CD14-positive monocyte (primary cell): Measurements from ENCODE around the gene TOB1. TPM values are rescaled to one million over a fixed set of nuclear protein-coding genes. Genes with fewer than 3 reads are reported as not detected.

Source experiments
- DNase-seq, 3 donors: peaks; one replicate each; pipeline ENCODE4 v3.0.0-alpha.2; 2011 to 2022
- H2AFZ ChIP-seq: 2 replicates; pipeline ENCODE4 v1.6.0; 2012; ENCODE audit warnings: mild to moderate bottlenecking, low read depth, low read length, inconsistent platforms; ENCODE audit not compliant: insufficient read depth, poor library complexity, severe bottlenecking
- H3K27ac ChIP-seq, 2 donors: 1 replicate in 1 of 2; 2 replicates in 1 of 2; pipeline ENCODE4 v1.5.1; 2012 to 2013; ENCODE audit warnings: low read length in 2 of 2, control low read depth in 1 of 2, inconsistent platforms in 1 of 2, low read depth in 1 of 2, mild to moderate bottlenecking in 1 of 2
- H3K27me3 ChIP-seq, 2 donors: one replicate each; pipeline versions ENCODE4 v1.6.0 to v1.6.1; 2011 to 2013; ENCODE audit warnings: low read length in 2 of 2; ENCODE audit not compliant: control insufficient read depth in 2 of 2, insufficient read depth in 2 of 2
- H3K36me3 ChIP-seq, 2 donors: replicated peaks in 1 of 2; 1 replicate in 1 of 2; 2 replicates in 1 of 2; pipeline versions ENCODE4 v1.5.1 to v1.6.1; 2012 to 2013; ENCODE audit warnings: low read length in 2 of 2, control low read depth in 1 of 2, inconsistent platforms in 1 of 2, mild to moderate bottlenecking in 1 of 2; ENCODE audit not compliant: insufficient read depth in 2 of 2, control insufficient read depth in 1 of 2
- H3K4me1 ChIP-seq, 2 donors: 1 replicate in 1 of 2; 2 replicates in 1 of 2; pipeline versions ENCODE4 v1.5.1 to v1.6.1; 2012 to 2013; ENCODE audit warnings: low read length in 2 of 2, control low read depth in 1 of 2, inconsistent platforms in 1 of 2, mild to moderate bottlenecking in 1 of 2, moderate library complexity in 1 of 2; ENCODE audit not compliant: insufficient read depth in 2 of 2, control insufficient read depth in 1 of 2
- H3K4me2 ChIP-seq: replicated peaks from 2 replicates; pipeline ENCODE3; 2012; ENCODE audit warnings: low read length, moderate library complexity, mild to moderate bottlenecking; ENCODE audit not compliant: poor library complexity, severe bottlenecking; ENCODE audit errors: extremely low read depth
- H3K4me3 ChIP-seq, 3 experiments: fragments of 200-600 bp in 1 of 3; sonication (generic) in 1 of 3; replicated peaks in 1 of 3; 1 replicate in 2 of 3; 2 replicates in 1 of 3; pipeline ENCODE4 v1.5.1; 2011 to 2013; ENCODE audit warnings: low read length in 3 of 3, mild to moderate bottlenecking in 3 of 3, control low read depth in 2 of 3, low read depth in 2 of 3, inconsistent platforms in 1 of 3, moderate library complexity in 1 of 3
- H3K79me2 ChIP-seq: 2 replicates; pipeline ENCODE4 v1.6.0; 2012; ENCODE audit warnings: mild to moderate bottlenecking, control low read depth, inconsistent platforms, low read length, moderate library complexity; ENCODE audit not compliant: insufficient read depth
- H3K9ac ChIP-seq: 2 replicates; pipeline ENCODE4 v1.6.0; 2017; ENCODE audit warnings: low read length, mild to moderate bottlenecking; ENCODE audit not compliant: insufficient read depth, poor library complexity, severe bottlenecking
- H3K9me3 ChIP-seq, 2 donors: replicated peaks in 1 of 2; 1 replicate in 1 of 2; 2 replicates in 1 of 2; pipeline versions ENCODE4 v1.5.1 to v1.6.1; 2012 to 2013; ENCODE audit warnings: low read length in 2 of 2, control low read depth in 1 of 2; ENCODE audit not compliant: control insufficient read depth in 1 of 2, insufficient read depth in 1 of 2
- H4K20me1 ChIP-seq: 2 replicates; pipeline ENCODE4 v1.6.0; 2012; ENCODE audit warnings: mild to moderate bottlenecking, low read length, control low read depth, moderate library complexity; ENCODE audit not compliant: insufficient read depth
- H3K27ac Mint-ChIP-seq, 7 donors: one replicate each; pipeline ENCODE4 v1.8.0; 2020; ENCODE audit warnings: mild to moderate bottlenecking in 7 of 7, mixed read lengths in 7 of 7, moderate library complexity in 6 of 7, inconsistent platforms in 2 of 7
- H3K27me3 Mint-ChIP-seq, 3 donors: one replicate each; pipeline ENCODE4 v1.8.0; 2021 to 2022; ENCODE audit warnings: low read depth in 3 of 3, mild to moderate bottlenecking in 3 of 3, mixed read lengths in 3 of 3, moderate library complexity in 3 of 3, inconsistent platforms in 1 of 3
- H3K36me3 Mint-ChIP-seq, 2 donors: one replicate each; pipeline ENCODE4 v1.8.0; 2020; ENCODE audit warnings: mixed read lengths in 2 of 2, inconsistent platforms in 1 of 2, mild to moderate bottlenecking in 1 of 2
- H3K4me1 Mint-ChIP-seq: one replicate; pipeline ENCODE4 v1.8.0; 2020; ENCODE audit warnings: mild to moderate bottlenecking, mixed read lengths
- H3K4me3 Mint-ChIP-seq, 2 donors: one replicate each; pipeline ENCODE4 v1.8.0; 2020; ENCODE audit warnings: mild to moderate bottlenecking in 2 of 2, mixed read lengths in 2 of 2, moderate library complexity in 1 of 2
- H3K9me3 Mint-ChIP-seq, 7 donors: one replicate each; pipeline ENCODE4 v1.8.0; 2020 to 2022; ENCODE audit warnings: mixed read lengths in 7 of 7, mild to moderate bottlenecking in 6 of 7, moderate library complexity in 6 of 7, inconsistent platforms in 2 of 7
- WGBS: methylation state at CpG from one replicate; pipeline ENCODE4 v1.1.5; 2013; ENCODE audit warnings: missing lambda C conversion rate; ENCODE audit not compliant: insufficient coverage; 5-methylcytosine and 5-hydroxymethylcytosine counted together
- intact Hi-C, 2 donors: fragments of 100-400 bp; cut with micrococcal nuclease; formaldehyde crosslinking; loops; one replicate each; pipeline versions ENCODE4 v1.15.0 to v1.15.1; 2023
- polyA plus RNA-seq, 3 donors: library from polyadenylated mRNA; depleted of rRNA in 1 of 3; unstranded in 2 of 3; stranded (reverse) in 1 of 3; fragments of 300-500 nt in 2 of 3; fragments of >200 nt in 1 of 3; fragmentation: Illumina TruSeq in 2 of 3; gene quantifications; 1 replicate in 2 of 3; 2 replicates in 1 of 3; pipeline ENCODE4 v1.2.3, GENCODE V29; 2012 to 2021
- TF ChIP-seq, protein P1 (sequence below): fragments of 200-600 bp; IDR thresholded peaks from one replicate; pipeline ENCODE4 v1.8.0; 2022; ENCODE audit warnings: antibody characterized with exemption, mild to moderate bottlenecking

The TOB1 gene
- polyA plus RNA-seq, 3 donors: 18.5 to 107 (median 41.0) TPM

DNA sequence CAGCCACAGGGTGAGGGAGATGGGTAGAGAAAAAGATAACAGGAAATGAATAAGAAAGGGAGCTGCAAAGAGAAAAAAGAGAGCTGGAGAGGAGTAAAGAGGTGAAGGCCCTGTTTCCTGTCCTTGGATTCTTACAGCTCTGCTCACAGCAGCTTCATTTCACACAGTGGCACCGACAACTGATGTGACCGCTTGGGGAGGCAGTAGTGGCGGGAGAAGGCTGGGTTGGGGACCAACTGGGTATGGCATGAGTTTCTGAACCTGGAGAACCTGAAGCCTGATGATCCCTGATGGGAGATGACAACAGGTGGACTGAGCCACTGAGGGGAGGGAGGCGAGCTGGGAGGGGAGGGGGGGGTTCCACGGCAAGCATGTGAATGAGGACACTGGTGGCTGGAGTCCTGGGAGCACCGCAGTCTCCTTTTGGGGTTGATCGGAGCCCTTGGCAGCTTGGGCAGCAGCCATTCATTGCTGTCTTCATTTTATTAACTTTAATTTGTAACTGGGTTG, 34.3 kb upstream of the TOB1 start:
- Histone ChIP-seq H3K9me3 (no peaks in the 10 kb centered on the region), H4K20me1 (no peaks in the 10 kb centered on the region), H3K79me2 (no peaks in the 10 kb centered on the region), H2AFZ (no peak overlapping the region), H3K4me1 (peaks cover 0 to 9% of the 10 kb centered on the region in 2 donors), H3K4me3 (no peak overlapping the region), H3K36me3 (no peaks in the 10 kb centered on the region), H3K9ac (no peak overlapping the region), H3K27me3 (no peaks in the 10 kb centered on the region), H3K27ac (no peak overlapping the region), H3K4me2 (no peak overlapping the region)
- no peak for DNase-seq
- Mint-ChIP-seq H3K9me3 (no peaks in the 10 kb centered on the region), H3K36me3 (no peaks in the 10 kb centered on the region), H3K27ac (no peak overlapping the region), H3K27me3 (peaks cover 4 to 7% (median 6%) of the 10 kb centered on the region in 3 donors), H3K4me1 (peaks cover 21% of the 10 kb centered on the region), H3K4me3 (no peak overlapping the region)
- WGBS: 80% methylated on average over 1 of the region's 7 CpGs
- TF ChIP-seq, protein P1, sequence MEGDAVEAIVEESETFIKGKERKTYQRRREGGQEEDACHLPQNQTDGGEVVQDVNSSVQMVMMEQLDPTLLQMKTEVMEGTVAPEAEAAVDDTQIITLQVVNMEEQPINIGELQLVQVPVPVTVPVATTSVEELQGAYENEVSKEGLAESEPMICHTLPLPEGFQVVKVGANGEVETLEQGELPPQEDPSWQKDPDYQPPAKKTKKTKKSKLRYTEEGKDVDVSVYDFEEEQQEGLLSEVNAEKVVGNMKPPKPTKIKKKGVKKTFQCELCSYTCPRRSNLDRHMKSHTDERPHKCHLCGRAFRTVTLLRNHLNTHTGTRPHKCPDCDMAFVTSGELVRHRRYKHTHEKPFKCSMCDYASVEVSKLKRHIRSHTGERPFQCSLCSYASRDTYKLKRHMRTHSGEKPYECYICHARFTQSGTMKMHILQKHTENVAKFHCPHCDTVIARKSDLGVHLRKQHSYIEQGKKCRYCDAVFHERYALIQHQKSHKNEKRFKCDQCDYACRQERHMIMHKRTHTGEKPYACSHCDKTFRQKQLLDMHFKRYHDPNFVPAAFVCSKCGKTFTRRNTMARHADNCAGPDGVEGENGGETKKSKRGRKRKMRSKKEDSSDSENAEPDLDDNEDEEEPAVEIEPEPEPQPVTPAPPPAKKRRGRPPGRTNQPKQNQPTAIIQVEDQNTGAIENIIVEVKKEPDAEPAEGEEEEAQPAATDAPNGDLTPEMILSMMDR: no peak
- intact Hi-C loops: no loop called here

DNA sequence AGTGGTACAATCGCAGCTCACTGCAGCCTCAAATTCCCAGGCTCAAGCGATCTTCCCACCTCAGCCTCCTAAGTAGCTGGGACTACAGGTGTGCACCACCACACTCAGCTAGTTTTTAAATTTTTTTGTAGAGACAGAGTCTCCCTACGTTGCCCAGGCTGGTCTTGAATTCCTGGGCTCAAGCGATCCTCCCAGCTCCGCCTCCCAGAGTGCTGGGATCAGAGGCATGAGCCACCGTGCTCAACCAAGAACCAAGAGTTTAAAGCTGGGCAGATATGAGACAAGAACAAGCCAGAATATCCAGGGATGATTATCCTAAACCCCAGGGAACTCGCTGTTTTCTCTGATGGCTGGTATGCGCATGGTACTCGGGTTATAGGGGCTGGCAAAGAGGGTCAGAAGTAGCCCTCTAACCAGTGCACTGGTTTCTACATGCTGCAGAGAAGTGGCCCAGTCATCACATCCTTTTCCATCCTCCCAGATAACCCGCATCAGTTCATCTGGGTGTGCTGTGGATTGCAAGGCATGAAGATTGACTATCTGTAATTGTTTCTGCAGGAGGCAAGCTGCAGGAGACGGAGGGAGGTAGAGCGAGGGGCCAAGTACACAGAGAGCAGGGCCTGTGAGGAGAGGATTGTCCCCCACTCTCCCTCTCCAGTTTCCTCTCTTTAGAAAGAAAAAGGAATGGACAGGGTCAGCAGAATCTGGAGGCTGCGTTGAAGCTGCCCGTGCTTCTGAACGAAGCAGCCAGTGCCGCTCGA, 33.6 kb upstream of the TOB1 start:
- Histone ChIP-seq H3K36me3 (no peaks in the 10 kb centered on the region), H3K27ac (no peak overlapping the region), H3K4me2 (no peak overlapping the region), H4K20me1 (no peaks in the 10 kb centered on the region), H3K9ac (no peak overlapping the region), H3K79me2 (no peaks in the 10 kb centered on the region), H2AFZ (no peak overlapping the region), H3K27me3 (no peaks in the 10 kb centered on the region), H3K4me3 (no peak overlapping the region), H3K4me1 (peaks cover 0 to 9% of the 10 kb centered on the region in 2 donors), H3K9me3 (no peaks in the 10 kb centered on the region)
- peaks cover 21% of the 10 kb centered on the region for H3K4me1 Mint-ChIP-seq
- intact Hi-C loops: no loop called here
- H3K9me3 Mint-ChIP-seq: no peaks in the 10 kb centered on the region
- H3K27me3 Mint-ChIP-seq: peaks cover 4 to 6% (median 4%) of the 10 kb centered on the region in 3 donors
- H3K27ac Mint-ChIP-seq: peak overlapping the region in 2 of 7 donors; percentile 49 to 55
- no peak overlapping the region for H3K4me3 Mint-ChIP-seq
- 98% methylated on average over 11 of the region's 17 CpGs for WGBS
- TF ChIP-seq, protein P1: no peak
- DNase-seq: no peak
- no peaks in the 10 kb centered on the region for H3K36me3 Mint-ChIP-seq
